HG02970 (cell line): ENCODE measurements around the gene ITGA2.

Source experiments
- ATAC-seq: cut with Tn5 transposase; IDR thresholded peaks from one replicate; pipeline ENCODE4 v1.9.1; 2021; ENCODE audit warnings: mild to moderate bottlenecking, moderate library complexity, moderate number of reproducible peaks; ENCODE audit not compliant: unreplicated experiment, low FRiP score

Gene ITGA2

GRCh38 chr5:52987711-52988331 is 1.3 kb upstream of the ITGA2 start:
- no peak for ATAC-seq

- ATAC-seq, result no peak
These were observed 672 bp upstream of the ITGA2 start for GRCh38 chr5:52988335-52989024.

- no peak for ATAC-seq
These were observed 802 bp downstream of the ITGA2 start for GRCh38 chr5:52989781-52990527.

- ATAC-seq, result no peak
These were observed 1.4 kb downstream of the ITGA2 start for GRCh38 chr5:52990528-52990925.

- ATAC-seq, result no peak
These were observed 4.2 kb downstream of the ITGA2 start for GRCh38 chr5:52993367-52993766.

DNA sequence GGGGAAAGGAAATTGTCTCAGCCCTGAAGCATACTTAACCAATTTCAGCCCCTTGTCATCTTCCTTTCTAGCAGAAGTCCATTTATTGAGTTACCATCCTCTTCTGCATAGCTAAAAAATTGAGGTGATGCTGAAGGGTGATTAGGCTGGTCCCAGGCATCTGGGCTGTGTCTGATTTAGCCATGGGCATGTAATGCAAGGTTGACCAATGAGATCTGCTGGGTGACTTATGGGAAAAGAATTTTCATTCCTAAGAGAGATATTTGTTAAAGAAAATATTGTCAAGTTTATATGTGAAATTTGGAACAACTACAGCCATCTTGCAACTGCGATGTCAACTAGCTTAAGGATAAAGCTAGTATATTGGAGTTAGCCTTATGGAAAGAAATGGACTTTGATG is 5.1 kb downstream of the ITGA2 start:
- ATAC-seq, result no peak

- no peak for ATAC-seq
These were observed 5.9 kb downstream of the ITGA2 start for GRCh38 chr5:52995095-52995494.

- no peak for ATAC-seq
These were observed 6.8 kb downstream of the ITGA2 start for GRCh38 chr5:52995914-52996313.

GRCh38 chr5:52996979-52997378 is 7.8 kb downstream of the ITGA2 start:
- no peak for ATAC-seq

- ATAC-seq, result no peak
These were observed 8.3 kb downstream of the ITGA2 start for GRCh38 chr5:52997424-52997823.

DNA sequence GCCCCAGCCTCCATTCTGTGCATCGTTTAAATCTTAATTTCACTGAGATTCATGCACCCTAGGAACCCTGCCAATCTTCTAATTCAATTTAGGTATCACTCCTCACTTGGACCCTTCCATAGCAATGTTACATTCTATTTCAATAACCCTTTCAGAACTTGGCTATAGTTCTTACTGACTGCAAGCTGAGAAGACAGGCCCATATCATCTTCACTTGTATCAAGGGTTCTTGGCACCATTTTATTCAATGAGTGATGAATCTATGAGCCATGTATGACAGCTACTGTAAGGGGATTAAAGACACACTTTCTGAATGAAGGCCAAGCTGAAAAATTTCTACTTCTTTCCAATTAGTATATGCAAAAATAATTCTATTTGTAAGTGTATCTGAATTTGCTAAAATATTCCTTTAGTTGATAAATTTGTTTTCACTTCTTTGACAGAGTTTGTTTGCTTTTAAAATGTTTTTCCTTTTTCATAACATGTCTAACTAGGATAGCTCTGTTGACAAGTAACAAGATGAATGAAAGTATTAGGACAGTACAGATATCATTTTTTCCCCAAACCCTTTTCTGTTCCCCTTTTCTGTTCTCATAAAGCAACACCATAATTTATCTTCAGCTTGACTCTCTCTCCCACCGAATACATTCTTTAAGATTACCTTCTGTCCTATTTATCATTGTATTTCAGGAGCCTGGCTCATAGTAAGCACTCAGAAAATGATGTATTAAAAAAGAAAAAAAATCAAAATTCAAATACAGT is 9.6 kb downstream of the ITGA2 start:
- no peak for ATAC-seq

- no peak for ATAC-seq
These were observed 10.3 kb downstream of the ITGA2 start for GRCh38 chr5:52999344-52999949.

GRCh38 chr5:53001541-53001940 is 12.4 kb downstream of the ITGA2 start:
- ATAC-seq, result no peak

GRCh38 chr5:53002491-53002890 is 13.3 kb downstream of the ITGA2 start:
- ATAC-seq, result no peak

- no peak for ATAC-seq
These were observed 14.0 kb downstream of the ITGA2 start for GRCh38 chr5:53003144-53003543.

DNA sequence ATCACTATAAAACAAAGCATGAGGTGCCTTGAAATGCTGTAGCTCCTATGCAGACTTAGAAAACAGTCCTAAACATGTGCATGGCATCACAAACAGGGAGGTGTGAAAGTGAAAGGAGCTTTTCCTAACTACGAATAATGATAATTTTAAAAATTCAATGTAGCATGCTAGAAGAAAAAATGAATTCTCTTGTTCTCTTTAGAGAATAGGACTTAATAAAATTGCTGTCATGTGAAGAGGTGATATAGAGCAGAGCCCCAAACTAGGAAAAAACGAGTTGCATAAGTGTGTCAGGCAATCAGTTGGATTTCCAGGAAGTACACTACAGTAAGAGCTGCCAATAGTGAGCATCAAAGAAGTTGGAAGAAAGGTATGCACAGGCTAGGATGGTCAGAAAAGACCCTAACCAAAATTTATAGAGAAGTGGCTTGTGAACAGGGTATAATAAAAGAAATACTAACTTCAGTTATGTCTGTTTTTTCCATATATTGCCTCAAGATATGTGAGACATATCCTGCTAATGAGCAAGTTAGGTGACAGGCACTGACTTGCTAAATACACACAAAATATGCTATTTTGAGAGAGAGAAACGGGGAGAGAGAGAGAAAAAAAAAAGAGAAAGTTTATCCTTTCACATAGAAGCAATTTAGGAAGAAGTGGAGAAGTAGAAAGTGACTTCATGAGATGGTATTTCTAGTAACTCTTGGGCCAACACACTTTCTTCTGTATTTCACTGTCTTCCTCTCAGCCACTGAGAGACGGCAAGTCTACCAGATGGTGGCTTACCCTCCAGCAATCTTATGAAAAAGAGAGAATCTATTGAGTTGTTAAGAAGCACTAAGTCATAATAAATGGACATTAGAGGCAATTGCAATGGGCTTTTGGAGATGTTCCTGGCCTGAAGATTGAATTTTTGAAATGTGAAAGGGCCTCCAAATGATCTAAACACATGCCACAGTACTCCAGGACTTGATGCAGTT is 18.0 kb downstream of the ITGA2 start:
- ATAC-seq, result no peak

- ATAC-seq, result peak; percentile 76
These were observed 19.6 kb downstream of the ITGA2 start for GRCh38 chr5:53008751-53009150.

DNA sequence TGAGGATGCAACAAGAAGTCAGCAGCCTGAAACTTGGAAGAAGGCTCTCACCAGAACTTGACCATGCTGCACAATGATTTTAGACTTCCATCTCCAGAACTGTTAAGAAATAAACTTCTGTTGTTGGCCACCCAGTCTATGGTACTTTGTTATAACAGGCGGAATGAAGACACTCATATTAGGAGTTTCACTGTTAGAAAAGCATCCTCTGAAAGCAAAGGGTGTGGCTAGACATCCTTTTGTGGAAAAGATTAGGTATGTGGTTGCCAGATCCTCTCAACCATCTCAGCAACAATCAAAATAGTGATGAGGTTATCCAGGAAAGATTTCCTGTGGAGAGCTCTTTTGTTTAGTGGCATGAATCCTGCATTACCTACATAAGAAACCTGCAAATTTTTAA is 20.7 kb downstream of the ITGA2 start:
- no peak for ATAC-seq

DNA sequence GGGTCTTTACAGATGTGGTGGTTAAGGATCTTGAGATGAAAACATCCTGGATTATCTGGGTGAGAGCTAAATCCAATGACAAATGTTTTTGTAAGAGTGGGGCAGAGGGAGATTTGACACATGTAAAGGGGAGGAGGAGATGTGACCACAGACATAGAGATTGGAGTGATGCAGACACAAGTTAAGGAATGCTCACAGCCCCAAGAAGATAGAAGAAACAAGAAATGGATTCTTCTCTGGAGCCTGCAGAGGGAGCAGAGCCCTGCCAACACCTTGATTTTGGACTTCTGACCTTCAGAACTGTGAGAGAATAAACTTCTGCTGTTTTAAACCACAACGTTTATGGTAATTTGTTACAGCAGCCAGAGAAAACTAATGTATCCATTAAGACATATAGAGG is 21.7 kb downstream of the ITGA2 start:
- ATAC-seq, result no peak
